T-helper 2 cell treated with Interferon-gamma antibody and Interleukin-4, amounts not matched to agents 100 ng/mL and 5 ng/mL, for 36 hours (primary cell): Measurements from ENCODE around the gene TBC1D22A. TPM values are rescaled to one million over a fixed set of nuclear protein-coding genes. Genes with fewer than 3 reads are reported as not detected.

ENCODE experiments used
- intact Hi-C: fragments of 100-400 bp; cut with micrococcal nuclease; formaldehyde crosslinking; loops from one replicate; pipeline ENCODE4 v1.15.1; 2023
- total RNA-seq: library from RNA; stranded (reverse); gene quantifications from 2 replicates; pipeline ENCODE4 v1.2.3, GENCODE V29; 2022

The TBC1D22A gene
- total RNA-seq, 1 donor from 2014 or later = 32.8 TPM

GRCh38 chr22:46854125-46854870 lies 91.8 kb downstream of the TBC1D22A start:
- intact Hi-C loops = no loop called here

GRCh38 chr22:46855681-46856080 lies 93.2 kb downstream of the TBC1D22A start:
- intact Hi-C loops = no loop called here

- intact Hi-C loops = no loop called here
Observed at GRCh38 chr22:46856661-46857060, 94.2 kb downstream of the TBC1D22A start.

- intact Hi-C loops = no loop called here
Observed at GRCh38 chr22:46857142-46857884, 94.9 kb downstream of the TBC1D22A start.

- intact Hi-C loops = no loop called here
Observed at GRCh38 chr22:46857885-46858143, 95.4 kb downstream of the TBC1D22A start.

- intact Hi-C loops = no loop called here
Observed at GRCh38 chr22:46858181-46858771, 95.8 kb downstream of the TBC1D22A start.

- intact Hi-C loops = no loop called here
Observed at GRCh38 chr22:46860562-46860961, 98.1 kb downstream of the TBC1D22A start.

GRCh38 chr22:46861468-46862367 lies 99.3 kb downstream of the TBC1D22A start:
- intact Hi-C loops = no loop called here

GRCh38 chr22:46862418-46863324 lies 100.2 kb downstream of the TBC1D22A start:
- intact Hi-C loops = no loop called here

GRCh38 chr22:46863794-46864193 lies 101.3 kb downstream of the TBC1D22A start:
- intact Hi-C loops = no loop called here

- intact Hi-C loops = no loop called here
Observed at GRCh38 chr22:46864314-46865051, 102.0 kb downstream of the TBC1D22A start.

- intact Hi-C loops = no loop called here
Observed at GRCh38 chr22:46865052-46865434, 102.6 kb downstream of the TBC1D22A start.

- intact Hi-C loops = no loop called here
Observed at GRCh38 chr22:46865642-46866041, 103.2 kb downstream of the TBC1D22A start.

GRCh38 chr22:46866591-46866990 lies 104.1 kb downstream of the TBC1D22A start:
- intact Hi-C loops = no loop called here

GRCh38 chr22:46867106-46867505 lies 104.7 kb downstream of the TBC1D22A start:
- intact Hi-C loops = no loop called here

- intact Hi-C loops = no loop called here
Observed at GRCh38 chr22:46869329-46869728, 106.9 kb downstream of the TBC1D22A start.

- intact Hi-C loops = no loop called here
Observed at GRCh38 chr22:46869831-46870441, 107.5 kb downstream of the TBC1D22A start.

- intact Hi-C loops = no loop called here
Observed at GRCh38 chr22:46871826-46872225, 109.4 kb downstream of the TBC1D22A start.

GRCh38 chr22:46875089-46875488 lies 112.6 kb downstream of the TBC1D22A start:
- intact Hi-C loops = no loop called here
